HCT116 (cell line): ENCODE results near the gene KRTAP3-3. TPM values are rescaled to one million over a fixed set of nuclear protein-coding genes. Genes with fewer than 3 reads are reported as not detected.

ENCODE experiments used
- ATAC-seq: fragments of 200-7000 bp; cut with Tn5 transposase; 2 replicates; pipeline ENCODE4 v1.9.1; 2020; ENCODE audit warnings: mild to moderate bottlenecking, moderate library complexity
- BruUV-seq: library from RNA; stranded (reverse); fragments of 400-500 nt; replicated peaks from 2 replicates; lab custom pipeline; 2021; lab: Mats Ljungman, UMichigan
- CTCF ChIA-PET: fragments of 300-600 bp; sonication (Branson Sonifier 250); formaldehyde crosslinking; loops from one replicate; lab custom pipeline; 2021; ENCODE audit warnings: antibody characterized with exemption; lab: Charles Lee
- POLR2A ChIA-PET: fragments of 300-600, 350-600 bp; sonication (Branson Sonifier 250); formaldehyde crosslinking; loops from one replicate; lab custom pipeline; 2021; ENCODE audit warnings: antibody characterized with exemption; lab: Charles Lee
- RAD21 ChIA-PET, 2 experiments: fragments of 300-600 bp; sonication (Branson Sonifier 250); formaldehyde crosslinking; loops; one replicate each; lab custom pipeline; 2023; ENCODE audit warnings: low total read pairs in 2 of 2; ENCODE audit not compliant: uncharacterized antibody in 2 of 2, unreplicated experiment in 2 of 2, low non-redundant PET in 1 of 2; lab: Charles Lee
- DNase-seq: peaks from one replicate; pipeline ENCODE4 v3.0.0-alpha.2; 2010; ENCODE audit warnings: low read depth, low spot score
- H2AFZ ChIP-seq: fragments of 200-600 bp; shearing (Covaris generic), sonication (generic); 2 replicates; pipeline ENCODE4 v1.6.1; 2017; ENCODE audit warnings: low read depth, mixed run types, mixed read lengths, antibody characterized with exemption, low read length; ENCODE audit not compliant: poor library complexity, severe bottlenecking
- H3K27ac ChIP-seq: 2 replicates; pipeline ENCODE4 v1.5.1; 2012; ENCODE audit warnings: low read depth, low read length
- H3K27me3 ChIP-seq: fragments of 200-600 bp; sonication (generic); 2 replicates; pipeline ENCODE4 v1.6.1; 2016; ENCODE audit warnings: mixed run types, low read length, mixed read lengths; ENCODE audit not compliant: insufficient read depth
- H3K36me3 ChIP-seq, 2 experiments: fragments of 200-500 bp in 1 of 2; fragments of 200-600 bp in 1 of 2; sonication (Bioruptor generic) in 1 of 2; sonication (generic) in 1 of 2; 2 replicates each; pipeline versions ENCODE4 v1.5.1 to v1.6.1; 2014 to 2016; ENCODE audit warnings: low read length in 2 of 2, inconsistent platforms in 1 of 2, mixed read lengths in 1 of 2, mixed run types in 1 of 2; ENCODE audit not compliant: insufficient read depth in 2 of 2, control insufficient read depth in 1 of 2
- H3K4me1 ChIP-seq, 2 experiments: fragments of 200-600 bp in 1 of 2; sonication (generic) in 1 of 2; 2 replicates each; pipeline versions ENCODE4 v1.5.1 to v1.6.1; 2012 to 2017; ENCODE audit warnings: low read length in 2 of 2, inconsistent platforms in 1 of 2, mild to moderate bottlenecking in 1 of 2, mixed read lengths in 1 of 2, mixed run types in 1 of 2, moderate library complexity in 1 of 2; ENCODE audit not compliant: insufficient read depth in 2 of 2, control insufficient read depth in 1 of 2
- H3K4me2 ChIP-seq: fragments of 200-600 bp; sonication (generic); 2 replicates; pipeline ENCODE4 v1.6.1; 2017; ENCODE audit warnings: mixed run types, low read length, mixed read lengths
- H3K4me3 ChIP-seq, 2 experiments: fragments of 200-600 bp in 1 of 2; sonication (generic) in 1 of 2; replicated peaks in 1 of 2; 2 replicates each; pipeline ENCODE4 v1.5.1; 2011 to 2016; ENCODE audit warnings: low read length in 2 of 2, control low read depth in 1 of 2, low read depth in 1 of 2, mild to moderate bottlenecking in 1 of 2, mixed read lengths in 1 of 2, mixed run types in 1 of 2
- H3K79me2 ChIP-seq: fragments of 200-600 bp; sonication (generic); 2 replicates; pipeline ENCODE4 v1.6.1; 2017; ENCODE audit warnings: mild to moderate bottlenecking, mixed run types, low read length, moderate library complexity, mixed read lengths; ENCODE audit not compliant: insufficient read depth
- H3K9ac ChIP-seq: fragments of 200-600 bp; sonication (generic); 2 replicates; pipeline ENCODE4 v1.6.1; 2016; ENCODE audit warnings: low read length, mixed read lengths
- H3K9me2 ChIP-seq: fragments of 200-600 bp; sonication (generic), shearing (Covaris generic); 2 replicates; pipeline ENCODE4 v1.6.1; 2017; ENCODE audit warnings: mixed run types, mild to moderate bottlenecking, moderate library complexity; ENCODE audit not compliant: insufficient read depth
- H3K9me3 ChIP-seq, 2 experiments: fragments of 200-500 bp in 1 of 2; fragments of 200-600 bp in 1 of 2; sonication (Bioruptor generic) in 1 of 2; sonication (generic) in 1 of 2; 2 replicates each; pipeline ENCODE4 v1.6.1; 2014 to 2017; ENCODE audit warnings: low read length in 2 of 2, mixed read lengths in 2 of 2, inconsistent platforms in 1 of 2, low read depth in 1 of 2, mild to moderate bottlenecking in 1 of 2, mixed run types in 1 of 2, moderate library complexity in 1 of 2; ENCODE audit not compliant: control insufficient read depth in 1 of 2, insufficient read depth in 1 of 2
- H4K20me1 ChIP-seq: fragments of 200-600 bp; sonication (generic), shearing (Covaris generic); 2 replicates; pipeline ENCODE4 v1.6.1; 2017; ENCODE audit warnings: mixed run types, mild to moderate bottlenecking, moderate library complexity; ENCODE audit not compliant: insufficient read depth
- ATF3 ChIP-seq: IDR thresholded peaks from 2 replicates; pipeline ENCODE4 v1.6.1; 2012
- EGR1 ChIP-seq: IDR thresholded peaks from 2 replicates; pipeline ENCODE4 v1.6.1; 2012; ENCODE audit warnings: low read depth
- ELF1 ChIP-seq: IDR thresholded peaks from 2 replicates; pipeline ENCODE4 v1.6.1; 2012; ENCODE audit warnings: low read depth, borderline replicate concordance
- EZH2 ChIP-seq: fragments of 200-600 bp; sonication (generic); IDR thresholded peaks from 2 replicates; pipeline ENCODE4 v1.6.1; 2017; ENCODE audit warnings: antibody characterized with exemption, mixed run types
- EZH2phosphoT487 ChIP-seq: fragments of 200-600 bp; IDR thresholded peaks from 2 replicates; pipeline ENCODE4 v1.6.1; 2018; ENCODE audit warnings: antibody characterized with exemption, borderline replicate concordance
- JUND ChIP-seq: IDR thresholded peaks from 2 replicates; pipeline ENCODE4 v1.6.1; 2012
- POLR2AphosphoS5 ChIP-seq: IDR thresholded peaks from 2 replicates; pipeline ENCODE4 v1.6.1; 2011; ENCODE audit warnings: mild to moderate bottlenecking, low read depth, low read length, moderate library complexity
- SIN3A ChIP-seq: IDR thresholded peaks from 2 replicates; pipeline ENCODE4 v1.6.1; 2012; ENCODE audit warnings: low read depth
- TCF7L2 ChIP-seq: IDR thresholded peaks from 2 replicates; pipeline ENCODE4 v1.7.0; 2011; ENCODE audit warnings: borderline replicate concordance, inconsistent platforms; ENCODE audit not compliant: insufficient read depth, insufficient read length; ENCODE audit errors: extremely low read depth
- YY1 ChIP-seq: IDR thresholded peaks from 2 replicates; pipeline ENCODE4 v1.6.1; 2011; ENCODE audit warnings: low read length, low read depth, moderate library complexity, mild to moderate bottlenecking; ENCODE audit not compliant: insufficient replicate concordance; ENCODE audit errors: extremely low read depth
- ZFX ChIP-seq: fragments of 450-650 bp; IDR thresholded peaks from 2 replicates; pipeline ENCODE4 v1.6.1; 2017
- ZNF274 ChIP-seq: fragments of 200-500 bp; sonication (Bioruptor generic); IDR thresholded peaks from 2 replicates; pipeline ENCODE4 v1.6.1; 2014; ENCODE audit warnings: mild to moderate bottlenecking, low read depth, low read length, inconsistent platforms
- intact Hi-C: fragments of 100-400 bp; cut with micrococcal nuclease; formaldehyde crosslinking; loops from 2 replicates; pipeline ENCODE4 v1.10.0; 2022
- total RNA-seq: library from RNA; stranded (reverse); gene quantifications from one replicate; pipeline ENCODE4 v1.2.1, GENCODE V29; 2021; ENCODE audit not compliant: unreplicated experiment

The KRTAP3-3 gene
- total RNA-seq, 1 experiment from 2014 or later = not detected

- TF ChIP-seq POLR2AphosphoS5 = no peak
- TF ChIP-seq JUND = no peak
- TF ChIP-seq TCF7L2 = no peak
- TF ChIP-seq ELF1 = no peak
These were observed 14.8 kb upstream of the KRTAP3-3 start, which contains the start of gene KRTAP3-1 (continued) for GRCh38 chr17:41008811-41009210.

- TF ChIP-seq ZNF274 = no peak
- TF ChIP-seq SIN3A = no peak
- TF ChIP-seq ZFX = no peak
- TF ChIP-seq TCF7L2 = no peak
- TF ChIP-seq EZH2 = no peak
- TF ChIP-seq, all 23 proteins: peak for 0
- Histone ChIP-seq H3K27me3 (no peaks in the 10 kb centered on the region), H3K36me3 (no peaks in the 10 kb centered on the region), H3K4me3 (no peak overlapping the region), H3K9ac (no peak overlapping the region), H3K27ac (no peak overlapping the region), H3K79me2 (no peaks in the 10 kb centered on the region), H3K4me1 (peaks cover 0 to 6% of the 10 kb centered on the region in 2 experiments; a peak in 2 of 4 replicates), H3K4me2 (no peak overlapping the region), H3K9me3 (no peaks in the 10 kb centered on the region), H3K9me2 (no peaks in the 10 kb centered on the region), H4K20me1 (no peaks in the 10 kb centered on the region), H2AFZ (no peak overlapping the region)
- RAD21 ChIA-PET = no interaction called here
- CTCF ChIA-PET = no interaction called here
- POLR2A ChIA-PET = interaction anchor here (0.7 to 1.1 kb wide), 2 partner anchors 17 to 510 kb away, joined by 3 read pairs; no protein-coding TSS in a partner anchor
- no TSS peak for BruUV-seq
- intact Hi-C loops = no loop called here
- ATAC-seq (no peak), DNase-seq (no peak)
These were observed 10.4 kb upstream of the KRTAP3-3 start for GRCh38 chr17:41004397-41004796.

GRCh38 chr17:41003926-41004325 lies 10.0 kb upstream of the KRTAP3-3 start:
- Histone ChIP-seq H3K79me2 (no peaks in the 10 kb centered on the region), H3K27ac (no peak overlapping the region), H3K27me3 (no peaks in the 10 kb centered on the region), H3K9me3 (no peaks in the 10 kb centered on the region), H3K4me2 (no peak overlapping the region), H2AFZ (no peak overlapping the region), H3K9me2 (no peaks in the 10 kb centered on the region), H3K4me1 (peaks cover 0 to 1% of the 10 kb centered on the region in 2 experiments; a peak in 2 of 4 replicates), H4K20me1 (no peaks in the 10 kb centered on the region), H3K4me3 (no peak overlapping the region), H3K9ac (no peak overlapping the region), H3K36me3 (no peaks in the 10 kb centered on the region)
- intact Hi-C loops = no loop called here
- BruUV-seq = no TSS peak
- ChIA-PET RAD21 (no interaction called here), CTCF (no interaction called here), POLR2A (interaction anchor here (0.7 to 1.1 kb wide), 2 partner anchors 16 to 511 kb away, joined by 3 read pairs; no protein-coding TSS in a partner anchor)
- TF ChIP-seq POLR2AphosphoS5 (no peak), ATF3 (no peak), JUND (no peak), ZNF274 (no peak), EGR1 (no peak), YY1 (no peak), EZH2phosphoT487 (no peak)
- DNase-seq (no peak), ATAC-seq (no peak)
